Measurements from ENCODE around the gene FGGY.

- TF ChIP-seq NFYB (CRISPR knock-in tag; conservative IDR thresholded peaks at IDR 0.05; ENCODE audit: low read depth) (no peak), ZNF281 (CRISPR knock-in tag; IDR thresholded peaks at IDR 0.05) (no peak), CTCF (IDR thresholded peaks at IDR 0.05) (no peak), NR3C1 (CRISPR knock-in tag; conservative IDR thresholded peaks at IDR 0.05; ENCODE audit: low read depth) (no peak), KAT7 (CRISPR knock-in tag; IDR thresholded peaks at IDR 0.05; ENCODE audit: borderline replicate concordance) (no peak), ZNF263 (CRISPR knock-in tag; IDR thresholded peaks at IDR 0.05; ENCODE audit: low read depth) (no peak)
Measured at GRCh38 chr1:59278780-59279354, 18.0 kb upstream of the FGGY start.

Data from WTC11 (cell line).